GM23338 (cell line): ENCODE measurements around the gene STX8. TPM values are rescaled to one million over a fixed set of nuclear protein-coding genes. Genes with fewer than 3 reads are reported as not detected.

Experiments
- ATAC-seq: fragments of 200-7000 bp; cut with Tn5 transposase; 3 replicates; pipeline ENCODE4 v1.9.1; 2020
- DNase-seq: peaks from one replicate; pipeline ENCODE4 v3.0.0-alpha.2; 2015; ENCODE audit warnings: low spot score
- H2AFZ ChIP-seq: fragments of 200-600 bp; sonication (generic); 2 replicates; pipeline ENCODE4 v1.8.0; 2016; ENCODE audit warnings: antibody characterized with exemption, mild to moderate bottlenecking, moderate library complexity
- H3F3A ChIP-seq: fragments of 200-600 bp; sonication (generic); replicated peaks from 2 replicates; pipeline ENCODE4 v1.8.0; 2017; ENCODE audit warnings: antibody characterized with exemption, mixed run types, low read depth
- H3K27ac ChIP-seq: fragments of 200-600 bp; sonication (generic); 2 replicates; pipeline ENCODE4 v1.6.1; 2016; ENCODE audit warnings: low read depth
- H3K27me3 ChIP-seq: fragments of 200-600 bp; sonication (generic); 2 replicates; pipeline ENCODE4 v1.8.0; 2016; ENCODE audit warnings: mild to moderate bottlenecking, mixed run types, moderate library complexity; ENCODE audit not compliant: insufficient read depth
- H3K36me3 ChIP-seq: fragments of 200-600 bp; sonication (generic); 2 replicates; pipeline ENCODE4 v1.8.0; 2016; ENCODE audit warnings: mild to moderate bottlenecking; ENCODE audit not compliant: insufficient read depth
- H3K4me1 ChIP-seq: fragments of 200-600 bp; sonication (generic); 2 replicates; pipeline ENCODE4 v1.8.0; 2016; ENCODE audit warnings: mild to moderate bottlenecking, moderate library complexity; ENCODE audit not compliant: insufficient read depth
- H3K4me2 ChIP-seq: fragments of 200-600 bp; sonication (generic); 2 replicates; pipeline ENCODE4 v1.7.1; 2017; ENCODE audit warnings: mixed run types
- H3K4me3 ChIP-seq: fragments of 200-600 bp; sonication (generic); 2 replicates; pipeline ENCODE4 v1.6.1; 2016; ENCODE audit warnings: mixed run types
- H3K79me2 ChIP-seq: fragments of 200-600 bp; sonication (generic); replicated peaks from 2 replicates; pipeline ENCODE4 v1.8.0; 2017; ENCODE audit warnings: mild to moderate bottlenecking; ENCODE audit not compliant: insufficient read depth
- H3K9me2 ChIP-seq: fragments of 200-600 bp; sonication (generic); 2 replicates; pipeline ENCODE4 v1.8.0; 2017; ENCODE audit not compliant: insufficient read depth
- H4K20me1 ChIP-seq: fragments of 200-600 bp; sonication (generic); replicated peaks from 2 replicates; pipeline ENCODE4 v1.8.0; 2017; ENCODE audit warnings: mild to moderate bottlenecking; ENCODE audit not compliant: insufficient read depth
- H3K27ac Mint-ChIP-seq: 2 replicates; pipeline ENCODE4 v1.8.0; 2020; ENCODE audit warnings: inconsistent platforms, mild to moderate bottlenecking, moderate library complexity, mixed read lengths
- H3K27me3 Mint-ChIP-seq: 3 replicates; pipeline ENCODE4 v1.8.0; 2022; ENCODE audit warnings: low read depth, mild to moderate bottlenecking, moderate library complexity, mixed read lengths, inconsistent platforms; ENCODE audit not compliant: insufficient read depth, poor library complexity
- H3K36me3 Mint-ChIP-seq: 3 replicates; pipeline ENCODE4 v1.8.0; 2021; ENCODE audit warnings: low read depth, mild to moderate bottlenecking, inconsistent platforms, moderate library complexity, mixed read lengths
- H3K4me1 Mint-ChIP-seq: 3 replicates; pipeline ENCODE4 v1.8.0; 2020; ENCODE audit warnings: mild to moderate bottlenecking, inconsistent platforms, mixed read lengths
- H3K4me3 Mint-ChIP-seq: 3 replicates; pipeline ENCODE4 v1.8.0; 2021; ENCODE audit warnings: moderate library complexity, mild to moderate bottlenecking, inconsistent platforms, mixed read lengths
- H3K9me3 Mint-ChIP-seq: 3 replicates; pipeline ENCODE4 v1.8.0; 2020; ENCODE audit warnings: moderate library complexity, mild to moderate bottlenecking, inconsistent platforms, mixed read lengths
- CREB1 ChIP-seq: fragments of 250-450 bp; sonication (Bioruptor Pico); IDR thresholded peaks from 2 replicates; pipeline ENCODE4 v1.5.0; 2020; ENCODE audit warnings: low read depth, mild to moderate bottlenecking, moderate library complexity
- CTCF ChIP-seq, 2 experiments: fragments of 200-600 bp in 1 of 2; sonication (generic) in 1 of 2; conservative IDR thresholded peaks; 2 replicates each; pipeline versions ENCODE4 v1.5.1 to v1.6.1; 2016 to 2017; ENCODE audit warnings: antibody characterized with exemption in 2 of 2, low read depth in 2 of 2, mild to moderate bottlenecking in 2 of 2, moderate library complexity in 1 of 2
- ETS1 ChIP-seq: IDR thresholded peaks from 2 replicates; pipeline ENCODE4 v1.6.1; 2016; ENCODE audit warnings: antibody characterized with exemption
- EZH2 ChIP-seq: fragments of 200-600 bp; sonication (generic); IDR thresholded peaks from one replicate; pipeline ENCODE4 v1.8.0; 2017; ENCODE audit warnings: antibody characterized with exemption, mild to moderate bottlenecking, low read depth; ENCODE audit not compliant: unreplicated experiment
- EZH2phosphoT487 ChIP-seq: fragments of 200-600 bp; sonication (generic); IDR thresholded peaks from one replicate; pipeline ENCODE4 v1.8.1; 2018; ENCODE audit warnings: antibody characterized with exemption; ENCODE audit not compliant: unreplicated experiment
- JUNB ChIP-seq: IDR thresholded peaks from one replicate; pipeline ENCODE4 v1.6.1; 2016; ENCODE audit warnings: antibody characterized with exemption; ENCODE audit not compliant: unreplicated experiment
- NANOG ChIP-seq: IDR thresholded peaks from 2 replicates; pipeline ENCODE4 v1.6.1; 2016; ENCODE audit warnings: antibody characterized with exemption, borderline replicate concordance
- POLR2AphosphoS5 ChIP-seq: IDR thresholded peaks from 2 replicates; pipeline ENCODE4 v1.6.1; 2016; ENCODE audit warnings: antibody characterized with exemption, low read depth
- REST ChIP-seq: IDR thresholded peaks from one replicate; pipeline ENCODE4 v1.6.1; 2018; ENCODE audit warnings: antibody characterized with exemption; ENCODE audit not compliant: unreplicated experiment
- STAT1 ChIP-seq: IDR thresholded peaks from one replicate; pipeline ENCODE4 v1.6.1; 2016; ENCODE audit warnings: antibody characterized with exemption; ENCODE audit not compliant: unreplicated experiment
- ZNF114 ChIP-seq: fragments of 250-450 bp; sonication (Bioruptor Pico); IDR thresholded peaks from 2 replicates; pipeline ENCODE4 v1.5.0; 2020; ENCODE audit warnings: mild to moderate bottlenecking, moderate library complexity
- ZNF331 ChIP-seq: fragments of 250-450 bp; sonication (Bioruptor Pico); IDR thresholded peaks from 2 replicates; pipeline ENCODE4 v1.5.0; 2020; ENCODE audit warnings: low read depth, mild to moderate bottlenecking, moderate library complexity
- ZNF462 ChIP-seq: fragments of 250-450 bp; sonication (Bioruptor Pico); IDR thresholded peaks from 2 replicates; pipeline ENCODE4 v1.5.0; 2020; ENCODE audit warnings: mild to moderate bottlenecking, moderate library complexity
- polyA plus RNA-seq: library from polyadenylated mRNA; unstranded; fragments of >200 nt; fragmentation: Nextera tagmentation; extraction: Ambion mirVana; gene quantifications from 2 replicates; pipeline ENCODE4 v1.2.1, GENCODE V29; 2016
- total RNA-seq: library from RNA; depleted of rRNA; stranded (reverse); fragments of >200 nt; shearing (Covaris generic); gene quantifications from 2 replicates; pipeline ENCODE4 v1.2.3, GENCODE V29; 2014

The STX8 gene
- total and polyA plus RNA-seq, 2 experiments from 2014 or later = 59.4 to 82.3 TPM

- Histone ChIP-seq H3K4me2 (no peak overlapping the region), H2AFZ (no peak overlapping the region), H3K9me2 (no peaks in the 10 kb centered on the region), H3K4me3 (no peak overlapping the region), H4K20me1 (no peaks in the 10 kb centered on the region), H3K79me2 (no peaks in the 10 kb centered on the region), H3K4me1 (no peaks in the 10 kb centered on the region), H3K27ac (no peak overlapping the region), H3F3A (no peaks in the 10 kb centered on the region), H3K36me3 (no peaks in the 10 kb centered on the region), H3K27me3 (no peaks in the 10 kb centered on the region)
- Mint-ChIP-seq H3K27ac (no peak overlapping the region), H3K27me3 (peaks cover 2% of the 10 kb centered on the region), H3K9me3 (no peaks in the 10 kb centered on the region), H3K4me3 (no peak overlapping the region), H3K4me1 (peaks cover 3% of the 10 kb centered on the region; the same call in 1 of the 3 replicates), H3K36me3 (no peaks in the 10 kb centered on the region)
- TF ChIP-seq STAT1 (no peak), POLR2AphosphoS5 (no peak), CTCF (conservative IDR thresholded peaks at IDR 0.05; ENCODE audit: low read depth in 2 of 2) (no peak), EZH2phosphoT487 (no peak), ZNF462 (CRISPR knock-in tag) (no peak), ZNF331 (no peak), NANOG (no peak), ZNF114 (CRISPR knock-in tag) (no peak), REST (no peak), JUNB (no peak), CREB1 (CRISPR knock-in tag) (no peak), ETS1 (no peak), EZH2 (no peak)
- ATAC-seq (no peak), DNase-seq (no peak)
Observed at GRCh38 chr17:9361188-9361955, 214.2 kb downstream of the STX8 start.
